HG02623 (cell line): ENCODE measurements around the gene SLC6A12.
"Not testable (repeated sequence)": the region's sequence is repeated elsewhere in the genome, so short reads cannot be mapped to it uniquely, and the experiment has no call there.

Experiments
- ATAC-seq: cut with Tn5 transposase; IDR thresholded peaks from one replicate; pipeline ENCODE4 v1.9.1; 2021; ENCODE audit warnings: moderate library complexity; ENCODE audit not compliant: unreplicated experiment

Gene SLC6A12

DNA sequence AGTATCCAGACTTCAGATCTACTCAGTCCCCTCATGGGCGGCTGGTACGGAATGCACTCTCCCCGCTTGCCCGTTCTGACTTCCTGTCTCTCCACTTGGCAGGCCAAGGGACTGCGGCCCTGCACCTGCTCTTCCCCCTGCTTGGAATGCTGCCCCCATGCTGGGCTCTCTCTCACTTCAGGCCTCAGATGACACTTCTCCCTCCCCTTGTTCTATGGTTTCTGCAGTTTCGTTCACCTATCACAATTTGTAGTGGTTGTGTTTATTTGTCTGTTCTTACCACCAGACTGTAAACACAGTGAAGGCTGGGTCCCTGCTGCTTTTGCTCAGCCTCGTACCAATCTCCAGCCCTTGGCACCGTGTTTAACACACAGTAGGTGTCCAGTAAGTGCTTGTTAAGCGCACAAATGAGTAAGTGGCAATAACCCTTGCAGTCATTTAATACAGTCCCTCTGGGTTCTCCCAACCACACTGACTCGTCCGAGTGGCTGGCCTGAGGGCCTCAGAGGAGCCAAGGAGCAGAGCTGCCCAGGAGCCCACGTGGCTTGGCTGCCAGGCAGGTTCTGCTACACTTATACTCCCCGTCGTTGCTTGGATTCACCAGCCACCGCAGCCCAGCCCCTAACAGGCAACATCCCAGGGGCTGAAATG is 11.8 kb downstream of the SLC6A12 start:
- no peak for ATAC-seq

GRCh38 chr12:201361-201760 is 12.6 kb downstream of the SLC6A12 start:
- no peak for ATAC-seq

DNA sequence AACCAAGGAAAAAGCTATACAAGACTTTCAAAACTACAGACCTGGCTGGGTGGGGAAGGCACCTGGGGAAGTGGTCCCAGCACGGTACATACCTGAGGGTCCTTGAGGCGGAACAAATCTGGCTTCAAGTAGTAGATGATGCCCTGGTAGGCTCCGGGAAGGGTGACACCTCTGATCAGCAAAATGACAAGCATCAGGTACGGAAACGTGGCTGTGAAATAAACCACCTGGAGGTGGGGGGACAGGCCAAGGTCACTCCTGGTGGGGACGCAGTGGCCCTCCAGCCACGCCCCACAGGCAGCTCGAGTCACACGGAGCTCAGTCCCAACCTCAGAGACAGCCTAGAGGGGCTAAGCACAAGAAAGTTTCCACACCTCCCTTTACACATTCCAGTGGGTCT is 15.3 kb downstream of the SLC6A12 start:
- ATAC-seq: no peak

GRCh38 chr12:197911-198695 is 15.9 kb downstream of the SLC6A12 start:
- no peak for ATAC-seq

GRCh38 chr12:197347-197746 is 16.6 kb downstream of the SLC6A12 start:
- no peak for ATAC-seq

DNA sequence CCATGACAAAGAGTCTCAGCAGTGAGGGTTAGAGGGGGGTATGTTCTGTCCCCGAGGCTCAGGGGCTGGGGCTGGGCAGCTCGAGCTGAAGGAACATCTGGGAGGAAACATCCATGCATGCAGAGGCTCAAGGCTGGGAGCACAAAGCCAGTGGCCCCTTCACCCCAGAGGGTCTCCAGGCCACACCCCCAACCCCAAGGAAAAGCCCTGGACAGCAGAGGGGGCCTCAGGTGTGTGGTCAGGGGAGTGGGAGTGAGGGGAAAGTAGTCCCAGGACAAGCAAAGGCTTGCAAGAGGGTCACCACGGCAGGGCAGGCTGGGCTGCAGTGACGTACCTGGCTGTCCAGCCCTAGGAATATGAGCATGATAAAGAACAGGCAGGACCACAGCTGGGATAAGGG is 17.5 kb downstream of the SLC6A12 start:
- no peak for ATAC-seq

GRCh38 chr12:195951-196350 is 18.0 kb downstream of the SLC6A12 start:
- ATAC-seq: no peak

GRCh38 chr12:195156-195555 is 18.8 kb downstream of the SLC6A12 start:
- no peak for ATAC-seq

DNA sequence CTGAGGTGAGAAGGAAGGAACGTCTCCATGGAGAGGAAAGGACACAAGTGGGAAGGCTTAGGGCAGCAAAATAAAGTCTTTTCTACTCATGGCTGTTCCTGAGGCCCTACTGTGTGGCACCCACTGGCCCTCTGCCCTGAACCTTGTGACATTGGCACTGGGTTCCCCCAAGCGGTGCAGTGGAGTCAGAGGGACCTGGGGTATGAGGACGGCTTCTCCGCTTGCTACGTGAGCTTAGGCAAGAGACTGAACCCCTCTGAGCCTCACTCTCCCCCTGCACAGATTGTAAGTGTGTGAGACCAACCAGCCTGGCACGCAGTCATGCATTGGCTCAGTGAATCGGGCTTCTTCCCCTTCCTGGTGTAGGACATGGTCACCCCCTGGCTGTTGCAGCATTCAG is 19.7 kb downstream of the SLC6A12 start:
- no peak for ATAC-seq

DNA sequence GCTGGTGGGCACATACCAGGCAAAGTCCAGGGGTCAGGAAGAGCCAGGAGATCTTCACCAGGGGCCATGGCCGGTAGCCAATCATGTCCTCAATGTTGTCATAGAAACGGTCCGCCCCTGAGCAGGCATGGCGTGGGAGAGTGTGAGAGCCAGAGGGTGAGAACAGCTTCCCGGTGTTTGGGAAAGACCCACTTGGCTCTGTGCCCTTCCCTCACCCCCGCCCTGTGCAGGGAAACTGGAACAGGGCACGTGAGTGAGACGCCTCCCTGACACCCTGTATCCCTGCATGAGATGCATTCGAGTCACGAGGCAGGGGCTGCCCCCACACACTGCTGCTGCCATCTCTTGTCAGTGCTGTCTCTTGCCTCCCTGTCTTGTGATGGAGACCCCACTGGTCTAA is 20.7 kb downstream of the SLC6A12 start:
- no peak for ATAC-seq

GRCh38 chr12:191541-191940 is 22.4 kb downstream of the SLC6A12 start:
- ATAC-seq: no peak

DNA sequence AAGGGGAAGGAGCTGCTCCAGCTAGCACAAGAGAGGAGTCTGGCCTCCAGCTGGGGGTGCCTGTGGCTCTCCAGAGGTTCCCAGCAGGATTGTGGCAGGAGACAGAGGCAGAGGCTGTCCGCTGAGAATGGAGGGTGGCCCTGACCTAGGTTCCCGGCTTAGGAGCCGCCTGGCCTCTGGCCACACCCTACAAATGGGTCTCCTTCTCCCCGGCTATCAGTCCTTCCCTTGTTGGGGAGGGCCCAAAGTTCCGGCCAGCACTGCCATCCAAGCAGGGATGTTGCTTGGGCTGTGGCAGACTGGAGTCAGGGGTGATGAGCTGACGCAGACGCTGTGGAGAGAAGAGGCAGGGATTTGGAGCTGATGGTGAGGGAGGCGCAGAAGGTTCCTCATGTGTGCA is 23.1 kb downstream of the SLC6A12 start:
- ATAC-seq: no peak

GRCh38 chr12:189622-189962 is 24.4 kb downstream of the SLC6A12 start:
- ATAC-seq: no peak

GRCh38 chr12:188910-189621 is 24.9 kb downstream of the SLC6A12 start:
- ATAC-seq: no peak

GRCh38 chr12:187986-188909 is 25.7 kb downstream of the SLC6A12 start:
- not testable (repeated sequence) for ATAC-seq

DNA sequence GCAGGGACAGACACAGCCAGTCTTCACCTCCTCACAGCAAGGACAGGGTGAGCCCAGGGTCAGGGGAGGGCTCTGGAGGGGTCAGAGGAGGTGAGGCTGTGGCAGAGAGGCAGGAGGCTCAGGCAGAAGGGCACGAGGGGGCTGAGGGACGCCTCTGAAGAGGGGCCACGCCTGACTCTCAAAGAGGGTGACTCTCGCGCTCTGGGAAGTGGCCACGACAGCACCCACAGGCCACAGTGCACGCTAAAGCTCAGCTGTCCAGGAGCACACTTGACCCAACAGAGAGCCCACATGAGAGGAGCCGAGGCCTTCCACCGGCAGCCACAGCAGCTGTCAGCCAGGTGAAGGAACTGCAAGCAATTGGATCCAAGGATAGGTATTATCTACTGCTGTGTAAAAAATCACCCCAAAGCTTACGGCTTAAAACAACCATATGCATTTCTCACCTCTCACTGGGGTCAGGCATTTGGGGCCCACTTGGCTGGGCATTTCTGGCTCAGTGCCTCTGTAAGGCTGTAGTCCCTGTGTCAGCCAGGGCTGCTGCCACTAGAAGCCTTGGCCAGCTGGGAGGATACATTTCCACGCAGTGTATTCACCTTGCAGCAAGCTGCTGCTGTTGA is 27.8 kb downstream of the SLC6A12 start:
- no peak for ATAC-seq

DNA sequence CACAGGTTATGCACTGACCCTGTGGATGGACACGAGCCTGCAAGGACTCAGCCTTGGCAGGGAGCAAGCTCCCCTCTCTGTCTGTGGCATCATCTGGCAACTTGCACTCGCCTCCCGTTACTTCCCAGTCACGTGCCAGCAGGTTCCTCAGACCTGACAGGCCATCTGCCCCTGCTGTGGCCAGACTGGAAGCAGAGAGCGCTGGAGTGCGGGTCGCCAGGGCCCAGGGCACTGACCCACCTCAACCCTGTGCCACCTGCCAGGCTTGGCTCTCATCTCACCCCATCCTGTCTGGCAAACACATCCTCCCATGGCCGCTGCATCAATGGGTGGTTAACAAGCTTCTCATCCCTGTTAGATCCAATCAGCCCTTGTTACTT is 28.4 kb downstream of the SLC6A12 start:
- ATAC-seq: no peak

GRCh38 chr12:184811-185575 is 29.0 kb downstream of the SLC6A12 start:
- ATAC-seq: no peak

DNA sequence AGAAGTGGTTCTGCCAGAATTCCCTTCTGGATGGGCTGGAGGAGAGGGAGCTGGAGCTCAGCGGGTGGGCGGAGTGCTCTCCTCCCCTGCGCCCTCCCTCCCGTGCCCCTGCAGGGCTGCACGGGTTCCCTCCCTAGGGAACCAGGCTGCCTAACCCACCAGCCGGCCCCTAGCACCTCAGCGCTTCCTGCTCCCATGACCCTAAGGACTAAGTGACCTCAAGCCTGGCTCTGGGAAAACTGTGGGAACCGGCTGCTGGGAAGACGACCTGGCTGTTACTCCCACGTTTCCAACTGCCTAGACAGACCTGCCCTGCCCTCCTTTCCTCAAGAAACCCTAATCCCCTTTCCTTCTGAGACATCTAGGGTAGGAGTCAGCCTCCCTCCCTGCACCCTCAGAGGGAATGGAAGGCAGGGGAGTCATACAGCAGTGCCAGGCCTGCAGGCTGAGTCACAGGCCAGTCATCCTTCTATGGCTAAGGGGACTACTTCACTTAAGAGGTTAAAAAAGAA is 31.5 kb downstream of the SLC6A12 start:
- no peak for ATAC-seq

GRCh38 chr12:181921-182320 is 32.0 kb downstream of the SLC6A12 start:
- no peak for ATAC-seq
